B cell (primary cell): ENCODE data around the gene SNED1. TPM values are rescaled to one million over a fixed set of nuclear protein-coding genes. Genes with fewer than 3 reads are reported as not detected.

ENCODE experiments used
- ATAC-seq: fragments of 200-7000 bp; cut with Tn5 transposase; one replicate; pipeline ENCODE4 v1.10.0; 2021; ENCODE audit warnings: low read depth, mild to moderate bottlenecking, moderate number of reproducible peaks, moderate library complexity
- CTCF ChIA-PET: fragments of 350-600 bp; sonication (Branson Sonifier 250); formaldehyde crosslinking; loops from one replicate; lab custom pipeline; 2021; ENCODE audit warnings: antibody characterized with exemption, inconsistent platforms; lab: Charles Lee
- POLR2A ChIA-PET: fragments of 350-600 bp; sonication (Branson Sonifier 250); formaldehyde crosslinking; loops from one replicate; lab custom pipeline; 2021; ENCODE audit warnings: antibody characterized with exemption; lab: Charles Lee
- DNase-seq: peaks from one replicate; pipeline ENCODE4 v3.0.0; 2013
- H2AFZ ChIP-seq: 2 replicates; pipeline ENCODE4 v1.6.1; 2012; ENCODE audit warnings: mild to moderate bottlenecking, low read depth, low read length; ENCODE audit not compliant: insufficient read depth, poor library complexity, severe bottlenecking
- H3K27ac ChIP-seq, 2 donors: 1 replicate in 1 of 2; 2 replicates in 1 of 2; pipeline ENCODE4 v1.5.1; 2012 to 2013; ENCODE audit warnings: low read length in 2 of 2, mild to moderate bottlenecking in 2 of 2, moderate library complexity in 1 of 2
- H3K27me3 ChIP-seq, 4 experiments: fragments of 200-600 bp in 1 of 4; sonication (generic) in 1 of 4; replicated peaks in 1 of 4; 1 replicate in 2 of 4; 2 replicates in 2 of 4; pipeline versions ENCODE4 v1.6.1 to v1.7.0; 2013 to 2016; ENCODE audit warnings: low read length in 3 of 4, mild to moderate bottlenecking in 2 of 4, mixed read lengths in 1 of 4, moderate library complexity in 1 of 4; ENCODE audit not compliant: insufficient read depth in 4 of 4, control insufficient read depth in 3 of 4; ENCODE audit errors: control extremely low read depth in 1 of 4
- H3K36me3 ChIP-seq, 2 experiments: replicated peaks in 1 of 2; 1 replicate in 1 of 2; 2 replicates in 1 of 2; pipeline versions ENCODE4 v1.6.1 to v1.7.1; 2013; ENCODE audit warnings: low read length in 1 of 2; ENCODE audit not compliant: insufficient read depth in 2 of 2, control insufficient read depth in 1 of 2; ENCODE audit errors: control extremely low read depth in 1 of 2, extremely low read depth in 1 of 2
- H3K4me1 ChIP-seq, 2 donors: fragments of 200-600 bp in 1 of 2; sonication (generic) in 1 of 2; 1 replicate in 1 of 2; 2 replicates in 1 of 2; pipeline versions ENCODE4 v1.5.1 to v1.6.1; 2013 to 2017; ENCODE audit warnings: low read length in 2 of 2; ENCODE audit not compliant: control insufficient read depth in 2 of 2, insufficient read depth in 2 of 2
- H3K4me2 ChIP-seq: replicated peaks from 2 replicates; pipeline ENCODE3; 2012; ENCODE audit warnings: mild to moderate bottlenecking, low read depth, low read length; ENCODE audit not compliant: poor library complexity, severe bottlenecking
- H3K4me3 ChIP-seq, 5 experiments: fragments of 200-600 bp in 1 of 5; sonication (generic) in 1 of 5; 1 replicate in 3 of 5; 2 replicates in 2 of 5; pipeline versions ENCODE4 v1.5.1 to v1.7.0; 2011 to 2016; ENCODE audit warnings: low read length in 4 of 5, mild to moderate bottlenecking in 4 of 5, low read depth in 2 of 5, control low read depth in 1 of 5, moderate library complexity in 1 of 5; ENCODE audit not compliant: insufficient read depth in 1 of 5; ENCODE audit errors: control extremely low read depth in 1 of 5, extremely low read depth in 1 of 5
- H3K79me2 ChIP-seq: fragments of 200-600 bp; sonication (generic); one replicate; pipeline ENCODE4 v1.6.0; 2016; ENCODE audit warnings: low read length; ENCODE audit not compliant: control insufficient read depth, insufficient read depth
- H3K9ac ChIP-seq: fragments of 200-600 bp; sonication (generic); 2 replicates; pipeline ENCODE4 v1.6.1; 2017; ENCODE audit warnings: mild to moderate bottlenecking, low read length, moderate library complexity
- H3K9me3 ChIP-seq, 3 donors: one replicate each; pipeline versions ENCODE4 v1.6.1 to v1.7.1; 2013; ENCODE audit warnings: low read length in 2 of 3; ENCODE audit not compliant: control insufficient read depth in 2 of 3, insufficient read depth in 1 of 3; ENCODE audit errors: control extremely low read depth in 1 of 3
- H4K20me1 ChIP-seq: 2 replicates; pipeline ENCODE4 v1.6.0; 2012; ENCODE audit warnings: mild to moderate bottlenecking, low read length; ENCODE audit not compliant: insufficient read depth, control insufficient read depth, poor library complexity, severe bottlenecking
- H3K27ac Mint-ChIP-seq: one replicate; pipeline ENCODE4 v1.8.0; 2021; ENCODE audit warnings: mixed read lengths
- H3K27me3 Mint-ChIP-seq: one replicate; pipeline ENCODE4 v1.8.0; 2021; ENCODE audit warnings: mixed read lengths
- H3K4me1 Mint-ChIP-seq: one replicate; pipeline ENCODE4 v1.8.0; 2021; ENCODE audit warnings: mixed read lengths
- H3K4me3 Mint-ChIP-seq: one replicate; pipeline ENCODE4 v1.8.0; 2021; ENCODE audit warnings: mixed read lengths
- H3K9me3 Mint-ChIP-seq: one replicate; pipeline ENCODE4 v1.8.0; 2022; ENCODE audit warnings: mixed read lengths; ENCODE audit not compliant: insufficient read depth
- CTCF ChIP-seq: fragments of 200-600 bp; IDR thresholded peaks from one replicate; pipeline ENCODE4 v1.8.0; 2022; ENCODE audit warnings: antibody characterized with exemption, mild to moderate bottlenecking
- EZH2 ChIP-seq: IDR thresholded peaks from 2 replicates; pipeline ENCODE4 v1.6.1; 2012; ENCODE audit warnings: borderline replicate concordance, low read depth, mild to moderate bottlenecking, moderate library complexity, low read length; ENCODE audit not compliant: insufficient read depth, poor library complexity, severe bottlenecking
- WGBS: methylation state at CpG from one replicate; pipeline ENCODE4 v1.1.5; 2013; ENCODE audit warnings: missing lambda C conversion rate; ENCODE audit not compliant: insufficient coverage; 5-methylcytosine and 5-hydroxymethylcytosine counted together
- intact Hi-C: fragments of 100-400 bp; cut with micrococcal nuclease; formaldehyde crosslinking; loops from one replicate; pipeline ENCODE4 v1.10.0; 2022
- polyA plus RNA-seq: library from polyadenylated mRNA; depleted of rRNA; stranded (reverse); fragments of >200 nt; gene quantifications from 2 replicates; pipeline ENCODE4 v1.2.3, GENCODE V29; 2012
- total RNA-seq, 2 donors: library from RNA; stranded (reverse); fragments of 120-200 nt in 1 of 2; gene quantifications; 1 replicate in 1 of 2; 2 replicates in 1 of 2; pipeline versions ENCODE4 v1.2.3 to v1.2.4, GENCODE V29; 2013 to 2022

The SNED1 gene
- total and polyA plus RNA-seq, 2 donors (not counting 1 experiment from before 2014, with no cell fraction given) = 25.5 to 336 TPM

GRCh38 chr2:240983996-240984498 is 14.4 kb upstream of the SNED1 start:
- Histone ChIP-seq H3K4me3 (no peak overlapping the region), H3K4me2 (no peak overlapping the region), H2AFZ (no peak overlapping the region), H3K27ac (no peak overlapping the region), H4K20me1 (no peaks in the 10 kb centered on the region), H3K4me1 (peaks cover 0 to 4% of the 10 kb centered on the region in 2 donors), H3K27me3 (peaks cover 0 to 10% (median 0%) of the 10 kb centered on the region in 4 experiments), H3K9ac (no peak overlapping the region), H3K9me3 (peaks cover 0 to 17% (median 0%) of the 10 kb centered on the region in 3 donors), H3K79me2 (no peaks in the 10 kb centered on the region), H3K36me3 (no peaks in the 10 kb centered on the region)
- WGBS = 77% methylated on average over 17 of the region's 18 CpGs
- Mint-ChIP-seq H3K27me3 (peaks cover 3% of the 10 kb centered on the region), H3K27ac (no peak overlapping the region), H3K4me1 (peaks cover 3% of the 10 kb centered on the region), H3K4me3 (no peak overlapping the region), H3K9me3 (no peaks in the 10 kb centered on the region)
- POLR2A ChIA-PET = interaction anchor here (0.8 kb wide), 1 partner anchor 506 kb away, joined by 5 read pairs; no protein-coding TSS in a partner anchor
- no peak for ATAC-seq
- CTCF ChIA-PET = interaction anchor here (0.8 to 3.5 kb wide), 13 partner anchors 11 to 470 kb away, joined by 3 to 33 read pairs (median 4); partner anchors contain the start of genes ANO7, PASK and PPP1R7
- intact Hi-C loops = loop anchor here (5.0 kb wide), 2 partner anchors 58 to 168 kb away; partner anchors contain the start of gene PPP1R7
- TF ChIP-seq EZH2 (no peak), CTCF (no peak)
- no peak for DNase-seq
